Neural progenitor cell (in vitro differentiated cells): ENCODE results near the gene UROC1. TPM values are rescaled to one million over a fixed set of nuclear protein-coding genes. Genes with fewer than 3 reads are reported as not detected.
A peak's percentile ranks its signal among the peaks of the same experiment; 100 is the strongest.

Experiments
- DNase-seq: peaks from one replicate; pipeline ENCODE4 v3.0.0-alpha.2; 2016; ENCODE audit warnings: low spot score
- H2AFZ ChIP-seq: fragments of 200-600 bp; sonication (generic); replicated peaks from 2 replicates; pipeline ENCODE4 v1.6.1; 2016; ENCODE audit warnings: antibody characterized with exemption
- H3F3A ChIP-seq: fragments of 200-600 bp; sonication (generic); 2 replicates; pipeline ENCODE4 v1.6.1; 2016; ENCODE audit warnings: antibody characterized with exemption, low read depth
- H3K27ac ChIP-seq: fragments of 200-600 bp; sonication (generic); 2 replicates; pipeline ENCODE4 v1.5.1; 2016; ENCODE audit warnings: mild to moderate bottlenecking
- H3K27me3 ChIP-seq: fragments of 200-600 bp; sonication (generic); 2 replicates; pipeline ENCODE4 v1.6.1; 2016; ENCODE audit warnings: mild to moderate bottlenecking, moderate library complexity
- H3K36me3 ChIP-seq: fragments of 200-600 bp; sonication (generic); 2 replicates; pipeline ENCODE4 v1.5.1; 2016
- H3K4me1 ChIP-seq: fragments of 200-600 bp; sonication (generic); 2 replicates; pipeline ENCODE4 v1.6.1; 2016; ENCODE audit warnings: mixed run types
- H3K4me2 ChIP-seq: fragments of 200-600 bp; sonication (generic); 2 replicates; pipeline ENCODE4 v1.6.1; 2016
- H3K4me3 ChIP-seq: fragments of 200-600 bp; sonication (generic); 2 replicates; pipeline ENCODE4 v1.5.1; 2016
- H3K79me2 ChIP-seq: fragments of 200-600 bp; sonication (generic); 2 replicates; pipeline ENCODE4 v1.6.1; 2016; ENCODE audit warnings: low read depth
- H3K9ac ChIP-seq: fragments of 200-600 bp; sonication (generic); 2 replicates; pipeline ENCODE4 v1.6.1; 2016
- H3K9me3 ChIP-seq: fragments of 200-600 bp; sonication (generic); 2 replicates; pipeline ENCODE4 v1.5.1; 2016; ENCODE audit warnings: low read depth
- H4K20me1 ChIP-seq: fragments of 200-600 bp; sonication (generic); 2 replicates; pipeline ENCODE4 v1.6.1; 2016; ENCODE audit warnings: low read depth
- H3K27ac Mint-ChIP-seq: 3 replicates; pipeline ENCODE4 v1.8.0; 2021; ENCODE audit warnings: mixed read lengths
- H3K27me3 Mint-ChIP-seq: 2 replicates; pipeline ENCODE4 v1.8.0; 2022; ENCODE audit warnings: low read depth, mild to moderate bottlenecking, inconsistent platforms, moderate library complexity, mixed read lengths; ENCODE audit not compliant: insufficient read depth
- H3K36me3 Mint-ChIP-seq: 3 replicates; pipeline ENCODE4 v1.8.0; 2021; ENCODE audit warnings: mixed read lengths
- H3K4me1 Mint-ChIP-seq: 3 replicates; pipeline ENCODE4 v1.8.0; 2021; ENCODE audit warnings: mixed read lengths
- H3K4me3 Mint-ChIP-seq: 3 replicates; pipeline ENCODE4 v1.8.0; 2021; ENCODE audit warnings: mild to moderate bottlenecking, moderate library complexity, mixed read lengths
- H3K9me3 Mint-ChIP-seq: 3 replicates; pipeline ENCODE4 v1.8.0; 2020; ENCODE audit warnings: mixed read lengths
- CTCF ChIP-seq: fragments of 200-600 bp; sonication (generic); IDR thresholded peaks from 2 replicates; pipeline ENCODE4 v1.5.1; 2017; ENCODE audit warnings: antibody characterized with exemption, mild to moderate bottlenecking
- EZH2 ChIP-seq: fragments of 200-600 bp; sonication (generic); IDR thresholded peaks from 2 replicates; pipeline ENCODE4 v1.6.1; 2017; ENCODE audit warnings: antibody characterized with exemption, mild to moderate bottlenecking, moderate library complexity
- EZH2phosphoT487 ChIP-seq: fragments of 200-600 bp; sonication (generic); IDR thresholded peaks from 2 replicates; pipeline ENCODE4 v1.6.1; 2017; ENCODE audit warnings: antibody characterized with exemption
- total RNA-seq: library from RNA; depleted of rRNA; stranded (reverse); fragments of >200 nt; gene quantifications from 2 replicates; pipeline ENCODE4 v1.2.3, GENCODE V29; 2015; ENCODE audit warnings: low replicate concordance

Gene UROC1
- total RNA-seq, 1 donor from 2014 or later, result not detected

- Histone ChIP-seq H3K9ac (no peak overlapping the region), H3K27me3 (peaks cover 36% of the 10 kb centered on the region), H3F3A (no peaks in the 10 kb centered on the region), H3K4me2 (peak overlapping the region; percentile 97), H2AFZ (peak overlapping the region; percentile 98), H3K9me3 (no peaks in the 10 kb centered on the region), H3K27ac (no peak overlapping the region), H3K4me3 (peak overlapping the region; percentile 66), H4K20me1 (no peaks in the 10 kb centered on the region), H3K79me2 (no peaks in the 10 kb centered on the region), H3K4me1 (peaks cover 4% of the 10 kb centered on the region), H3K36me3 (no peaks in the 10 kb centered on the region)
- H3K4me3 Mint-ChIP-seq, result peak overlapping the region; percentile 71
- no peaks in the 10 kb centered on the region for H3K36me3 Mint-ChIP-seq
- H3K27ac Mint-ChIP-seq, result no peak overlapping the region
- H3K27me3 Mint-ChIP-seq, result peaks cover 42% of the 10 kb centered on the region
- H3K9me3 Mint-ChIP-seq, result no peaks in the 10 kb centered on the region
- no peak for DNase-seq
- TF ChIP-seq EZH2, result no peak
- peak; percentile 50 for TF ChIP-seq EZH2phosphoT487
- H3K4me1 Mint-ChIP-seq, result peaks cover 8% of the 10 kb centered on the region
These were observed 6.9 kb upstream of the UROC1 start for GRCh38 chr3:126524429-126524988.

- H3K36me3 ChIP-seq, result no peaks in the 10 kb centered on the region
- no peaks in the 10 kb centered on the region for H3K79me2 ChIP-seq
- DNase-seq, result peak; percentile 91
- no peak within 1 kb of the TSS for H3K27ac ChIP-seq
- peaks cover 7% of the 10 kb centered on the region for H3K4me1 ChIP-seq
- no peak within 1 kb of the TSS for H3K9ac ChIP-seq
- peaks cover 36% of the 10 kb centered on the region for H3K27me3 ChIP-seq
- H3K27ac Mint-ChIP-seq, result no peak within 1 kb of the TSS
- peaks cover 12% of the 10 kb centered on the region for H3K4me1 Mint-ChIP-seq
- H3K4me2 ChIP-seq, result peak within 1 kb of the TSS; percentile 97
- H3F3A ChIP-seq, result no peaks in the 10 kb centered on the region
- no peaks in the 10 kb centered on the region for H3K36me3 Mint-ChIP-seq
- no peaks in the 10 kb centered on the region for H4K20me1 ChIP-seq
- H3K9me3 ChIP-seq, result no peaks in the 10 kb centered on the region
- H3K4me3 ChIP-seq, result peak within 1 kb of the TSS; percentile 66
- H2AFZ ChIP-seq, result peak within 1 kb of the TSS; percentile 98
- peaks cover 42% of the 10 kb centered on the region for H3K27me3 Mint-ChIP-seq
- no peaks in the 10 kb centered on the region for H3K9me3 Mint-ChIP-seq
- TF ChIP-seq EZH2 (peak; percentile 64), CTCF (peak; percentile 22), EZH2phosphoT487 (no peak)
- H3K4me3 Mint-ChIP-seq, result peak within 1 kb of the TSS; percentile 71
These were observed 6.3 kb upstream of the UROC1 start, which contains the start of gene CHST13 for GRCh38 chr3:126523745-126524428. Gene CHST13 (plus strand): TSS chr3:126524155. CDS start chr3:126524333, 178 bp downstream.

- H3K27ac ChIP-seq, result no peak overlapping the region
- H3K79me2 ChIP-seq, result no peaks in the 10 kb centered on the region
- no peaks in the 10 kb centered on the region for H3K36me3 ChIP-seq
- H3K9ac ChIP-seq, result no peak overlapping the region
- H3K36me3 Mint-ChIP-seq, result no peaks in the 10 kb centered on the region
- peaks cover 37% of the 10 kb centered on the region for H3K27me3 Mint-ChIP-seq
- H3K9me3 Mint-ChIP-seq, result no peaks in the 10 kb centered on the region
- peaks cover 17% of the 10 kb centered on the region for H3K4me1 Mint-ChIP-seq
- H3K4me1 ChIP-seq, result peaks cover 13% of the 10 kb centered on the region
- peak; percentile 92 for TF ChIP-seq CTCF
- no peak for TF ChIP-seq EZH2
- no peak for TF ChIP-seq EZH2phosphoT487
- H3K4me3 Mint-ChIP-seq, result no peak overlapping the region
- no peak overlapping the region for H3K4me3 ChIP-seq
- H3K27ac Mint-ChIP-seq, result no peak overlapping the region
- H3K27me3 ChIP-seq, result peaks cover 36% of the 10 kb centered on the region
- H2AFZ ChIP-seq, result no peak overlapping the region
- DNase-seq, result peak; percentile 80
- no peaks in the 10 kb centered on the region for H4K20me1 ChIP-seq
- no peaks in the 10 kb centered on the region for H3K9me3 ChIP-seq
- no peaks in the 10 kb centered on the region for H3F3A ChIP-seq
- H3K4me2 ChIP-seq, result no peak overlapping the region
These were observed 4.8 kb upstream of the UROC1 start for GRCh38 chr3:126522363-126522788.
